Mesendoderm (in vitro differentiated cells): ENCODE results near the gene FXR2.

Experiments
- DNase-seq: peaks from one replicate; pipeline ENCODE4 v3.0.0; 2013
- H2AK5ac ChIP-seq: 2 replicates; pipeline ENCODE4 v1.6.1; 2013; ENCODE audit warnings: low read length, inconsistent platforms
- H2BK120ac ChIP-seq: 2 replicates; pipeline ENCODE4 v1.6.1; 2013; ENCODE audit warnings: low read depth, mild to moderate bottlenecking, low read length, moderate library complexity, mixed read lengths
- H2BK15ac ChIP-seq: replicated peaks from 2 replicates; pipeline ENCODE4 v1.6.1; 2013; ENCODE audit warnings: low read depth, mild to moderate bottlenecking, moderate library complexity
- H2BK5ac ChIP-seq: 2 replicates; pipeline ENCODE4 v1.6.1; 2013; ENCODE audit warnings: low read length, inconsistent platforms
- H3K18ac ChIP-seq: 2 replicates; pipeline ENCODE4 v1.6.1; 2013; ENCODE audit warnings: mild to moderate bottlenecking, low read length, mixed read lengths
- H3K23ac ChIP-seq: one replicate; pipeline ENCODE4 v1.6.1; 2013; ENCODE audit warnings: low read length
- H3K27ac ChIP-seq: 2 replicates; pipeline ENCODE4 v1.5.1; 2013; ENCODE audit warnings: low read depth, mild to moderate bottlenecking, inconsistent platforms, low read length, moderate library complexity
- H3K27me3 ChIP-seq: 2 replicates; pipeline ENCODE4 v1.6.1; 2013; ENCODE audit warnings: low read length, control low read depth, mild to moderate bottlenecking, inconsistent platforms; ENCODE audit not compliant: insufficient read depth, poor library complexity
- H3K36me3 ChIP-seq: 2 replicates; pipeline ENCODE4 v1.6.1; 2013; ENCODE audit warnings: low read length, inconsistent platforms; ENCODE audit not compliant: control insufficient read depth, insufficient read depth
- H3K4ac ChIP-seq: one replicate; pipeline ENCODE4 v1.6.1; 2013; ENCODE audit warnings: low read depth, mild to moderate bottlenecking, low read length, moderate library complexity
- H3K4me1 ChIP-seq: 2 replicates; pipeline ENCODE4 v1.6.1; 2013; ENCODE audit warnings: low read depth, low read length, inconsistent platforms; ENCODE audit not compliant: control insufficient read depth
- H3K4me2 ChIP-seq: 2 replicates; pipeline ENCODE4 v1.6.1; 2013; ENCODE audit warnings: low read length
- H3K4me3 ChIP-seq: 2 replicates; pipeline ENCODE4 v1.5.1; 2013; ENCODE audit warnings: mild to moderate bottlenecking, low read length
- H3K56ac ChIP-seq: one replicate; pipeline ENCODE4 v1.6.1; 2013; ENCODE audit warnings: low read length
- H3K79me1 ChIP-seq: 2 replicates; pipeline ENCODE4 v1.6.1; 2013; ENCODE audit warnings: low read length, inconsistent platforms
- H3K79me2 ChIP-seq: 2 replicates; pipeline ENCODE4 v1.6.1; 2013; ENCODE audit warnings: mild to moderate bottlenecking, low read length; ENCODE audit not compliant: control insufficient read depth, insufficient read depth
- H3K9ac ChIP-seq: 2 replicates; pipeline ENCODE4 v1.6.1; 2013; ENCODE audit warnings: low read length, inconsistent platforms
- H4K5ac ChIP-seq: one replicate; pipeline ENCODE4 v1.6.1; 2013; ENCODE audit warnings: low read length
- H4K8ac ChIP-seq: one replicate; pipeline ENCODE4 v1.6.1; 2013; ENCODE audit warnings: low read depth, mild to moderate bottlenecking, control low read depth, low read length, moderate library complexity
- WGBS: extraction: QIAGEN DNeasy Blood & Tissue Kit; methylation state at CpG from one replicate; pipeline ENCODE4 v1.1.7; 2013; ENCODE audit warnings: low lambda C conversion rate, missing lambda C conversion rate; ENCODE audit not compliant: insufficient coverage; ENCODE audit errors: extremely low coverage; 5-methylcytosine and 5-hydroxymethylcytosine counted together

FXR2 gene

DNA sequence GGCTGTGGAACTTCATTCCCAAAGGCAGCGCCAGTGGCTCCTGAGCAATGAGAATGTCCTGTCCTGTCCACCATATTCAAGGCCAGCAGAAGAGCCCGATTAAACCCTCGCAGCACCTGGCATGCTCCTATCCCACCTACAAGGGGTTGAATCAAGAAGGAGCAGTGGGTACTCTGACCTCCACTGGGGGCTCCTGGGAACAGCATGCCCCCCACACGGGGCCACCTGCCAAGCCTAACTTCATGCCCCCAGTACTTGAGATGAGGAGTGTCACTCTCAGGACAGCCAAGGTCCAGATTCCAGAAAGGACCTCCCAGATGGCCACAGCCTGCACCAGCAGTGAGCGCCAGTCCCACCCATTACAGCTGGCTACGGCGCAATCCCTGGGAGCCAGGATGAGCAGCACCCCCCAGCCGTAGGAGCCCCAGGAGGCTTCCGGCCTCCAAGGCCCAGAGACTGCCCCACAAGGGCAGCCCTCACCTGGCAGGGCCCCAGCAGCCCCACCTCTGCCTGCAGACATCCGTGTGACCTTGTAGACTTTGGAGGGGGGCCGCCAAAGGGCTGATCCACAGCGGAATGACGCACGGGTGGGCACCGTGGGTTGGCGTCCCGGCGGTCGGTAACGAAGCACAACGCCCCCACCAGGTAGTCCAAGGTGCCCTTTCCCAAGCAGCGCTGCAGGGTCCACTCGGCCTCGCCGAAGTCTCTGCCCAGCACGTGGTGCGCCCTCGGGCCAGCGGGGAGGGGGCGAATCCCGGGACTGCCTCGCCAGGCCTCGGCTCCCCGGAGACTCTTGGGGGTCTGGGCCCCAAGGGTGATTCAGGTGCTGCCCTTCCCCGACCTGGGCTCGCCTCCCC, 32.1 kb downstream of the FXR2 start:
- Histone ChIP-seq H2BK5ac (peak overlapping the region; percentile 87), H3K4me3 (no peak overlapping the region), H3K4me2 (peak overlapping the region; percentile 20), H3K27me3 (no peaks in the 10 kb centered on the region), H3K4ac (peak overlapping the region; percentile 76), H3K4me1 (peaks cover 7% of the 10 kb centered on the region), H2AK5ac (peak overlapping the region; percentile 96), H3K27ac (peak overlapping the region; percentile 61), H3K23ac (peak overlapping the region; percentile 89), H3K56ac (peak overlapping the region; percentile 100), H4K5ac (peak overlapping the region; percentile 39), H2BK15ac (no peak overlapping the region), H3K9ac (peak overlapping the region; percentile 91), H4K8ac (peak overlapping the region; percentile 65), H3K79me2 (peaks cover 4% of the 10 kb centered on the region), H3K36me3 (peaks cover 8% of the 10 kb centered on the region), H3K18ac (peak overlapping the region; percentile 34), H2BK120ac (no peak overlapping the region), H3K79me1 (peaks cover 9% of the 10 kb centered on the region)
- no peak for DNase-seq
- whole genome bisulfite sequencing = no CpG with 5 or more reads among the region's 36 CpGs

DNA sequence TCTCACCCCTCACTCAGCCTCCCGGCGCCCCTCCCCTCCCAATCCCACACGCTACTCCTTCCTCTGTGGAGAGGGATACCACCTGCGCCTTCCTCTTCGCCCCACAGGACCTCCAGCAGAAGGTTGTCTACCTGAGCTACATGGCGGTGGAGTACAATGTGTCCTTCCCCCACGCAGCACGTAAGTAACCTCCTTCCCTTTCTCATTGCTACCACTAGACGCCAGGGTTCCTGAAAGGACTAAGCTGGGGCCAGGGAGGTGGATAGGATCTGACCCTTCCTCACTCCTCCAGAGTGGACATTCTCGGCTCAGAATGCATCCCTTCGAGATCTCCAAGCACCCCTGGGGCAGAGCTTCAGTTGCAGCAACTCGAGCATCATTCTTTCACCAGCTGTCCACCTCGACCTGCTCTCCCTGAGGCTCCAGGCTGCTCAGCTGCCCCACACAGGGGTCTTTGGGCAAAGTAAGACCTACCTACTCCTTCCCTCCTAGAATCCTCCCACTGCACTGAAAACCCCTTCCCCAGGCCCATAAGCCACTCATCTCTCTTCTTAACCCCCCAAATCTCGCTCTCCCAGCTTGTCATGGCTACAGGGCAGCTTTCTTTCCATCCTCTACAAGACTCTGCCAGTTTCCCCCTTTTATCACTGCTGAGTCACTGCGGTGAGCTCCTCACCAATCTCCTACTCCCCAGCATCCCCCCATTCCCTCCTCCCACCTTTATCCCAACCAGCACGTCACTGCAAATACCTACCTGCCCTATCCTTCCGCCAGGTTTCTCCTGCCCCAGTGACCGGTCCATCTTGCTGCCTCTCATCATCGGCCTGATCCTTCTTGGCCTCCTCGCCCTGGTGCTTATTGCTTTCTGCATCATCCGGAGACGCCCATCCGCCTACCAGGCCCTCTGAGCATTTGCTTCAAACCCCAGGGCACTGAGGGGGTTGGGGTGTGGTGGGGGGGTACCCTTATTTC, 33.8 kb downstream of the FXR2 start:
- H3K4ac ChIP-seq = no peak overlapping the region
- H4K5ac ChIP-seq = no peak overlapping the region
- H3K9ac ChIP-seq = no peak overlapping the region
- H3K27me3 ChIP-seq = no peaks in the 10 kb centered on the region
- no peak overlapping the region for H2BK5ac ChIP-seq
- H3K36me3 ChIP-seq = peaks cover 20% of the 10 kb centered on the region
- no CpG with 5 or more reads among the region's 23 CpGs for WGBS
- H3K79me1 ChIP-seq = peaks cover 14% of the 10 kb centered on the region
- no peak overlapping the region for H3K4me2 ChIP-seq
- H2BK120ac ChIP-seq = no peak overlapping the region
- peaks cover 9% of the 10 kb centered on the region for H3K79me2 ChIP-seq
- no peak overlapping the region for H2AK5ac ChIP-seq
- no peak overlapping the region for H3K23ac ChIP-seq
- no peak overlapping the region for H4K8ac ChIP-seq
- H3K18ac ChIP-seq = no peak overlapping the region
- H3K4me3 ChIP-seq = no peak overlapping the region
- no peak overlapping the region for H3K27ac ChIP-seq
- no peak for DNase-seq
- no peak overlapping the region for H2BK15ac ChIP-seq
- H3K4me1 ChIP-seq = peaks cover 7% of the 10 kb centered on the region
- no peak overlapping the region for H3K56ac ChIP-seq

DNA sequence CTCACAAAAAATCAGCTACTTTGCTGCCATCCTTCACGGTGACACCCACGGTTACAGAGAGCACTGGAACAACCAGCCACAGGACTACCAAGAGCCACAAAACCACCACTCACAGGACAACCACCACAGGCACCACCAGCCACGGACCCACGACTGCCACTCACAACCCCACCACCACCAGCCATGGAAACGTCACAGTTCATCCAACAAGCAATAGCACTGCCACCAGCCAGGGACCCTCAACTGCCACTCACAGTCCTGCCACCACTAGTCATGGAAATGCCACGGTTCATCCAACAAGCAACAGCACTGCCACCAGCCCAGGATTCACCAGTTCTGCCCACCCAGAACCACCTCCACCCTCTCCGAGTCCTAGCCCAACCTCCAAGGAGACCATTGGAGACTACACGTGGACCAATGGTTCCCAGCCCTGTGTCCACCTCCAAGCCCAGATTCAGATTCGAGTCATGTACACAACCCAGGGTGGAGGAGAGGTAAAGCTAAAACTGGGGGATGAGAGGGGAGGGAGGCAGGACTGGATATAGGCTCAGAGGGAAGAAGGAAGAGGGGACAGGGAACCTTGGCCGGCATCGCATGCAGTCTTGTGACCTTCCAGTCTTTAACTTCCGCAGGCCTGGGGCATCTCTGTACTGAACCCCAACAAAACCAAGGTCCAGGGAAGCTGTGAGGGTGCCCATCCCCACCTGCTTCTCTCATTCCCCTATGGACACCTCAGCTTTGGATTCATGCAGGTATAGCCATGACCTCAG, 34.7 kb downstream of the FXR2 start:
- Histone ChIP-seq H2BK15ac (no peak overlapping the region), H3K27ac (no peak overlapping the region), H3K4me3 (no peak overlapping the region), H3K27me3 (no peaks in the 10 kb centered on the region), H3K36me3 (peaks cover 27% of the 10 kb centered on the region), H3K79me1 (peaks cover 19% of the 10 kb centered on the region), H3K9ac (no peak overlapping the region), H3K56ac (peak overlapping the region; percentile 46), H4K8ac (no peak overlapping the region), H3K4ac (no peak overlapping the region), H3K4me1 (peaks cover 9% of the 10 kb centered on the region), H3K79me2 (peaks cover 16% of the 10 kb centered on the region), H4K5ac (no peak overlapping the region), H3K23ac (no peak overlapping the region), H2BK120ac (no peak overlapping the region), H3K4me2 (no peak overlapping the region), H2BK5ac (no peak overlapping the region), H2AK5ac (no peak overlapping the region), H3K18ac (no peak overlapping the region)
- WGBS = no CpG with 5 or more reads among the region's 12 CpGs
- no peak for DNase-seq

DNA sequence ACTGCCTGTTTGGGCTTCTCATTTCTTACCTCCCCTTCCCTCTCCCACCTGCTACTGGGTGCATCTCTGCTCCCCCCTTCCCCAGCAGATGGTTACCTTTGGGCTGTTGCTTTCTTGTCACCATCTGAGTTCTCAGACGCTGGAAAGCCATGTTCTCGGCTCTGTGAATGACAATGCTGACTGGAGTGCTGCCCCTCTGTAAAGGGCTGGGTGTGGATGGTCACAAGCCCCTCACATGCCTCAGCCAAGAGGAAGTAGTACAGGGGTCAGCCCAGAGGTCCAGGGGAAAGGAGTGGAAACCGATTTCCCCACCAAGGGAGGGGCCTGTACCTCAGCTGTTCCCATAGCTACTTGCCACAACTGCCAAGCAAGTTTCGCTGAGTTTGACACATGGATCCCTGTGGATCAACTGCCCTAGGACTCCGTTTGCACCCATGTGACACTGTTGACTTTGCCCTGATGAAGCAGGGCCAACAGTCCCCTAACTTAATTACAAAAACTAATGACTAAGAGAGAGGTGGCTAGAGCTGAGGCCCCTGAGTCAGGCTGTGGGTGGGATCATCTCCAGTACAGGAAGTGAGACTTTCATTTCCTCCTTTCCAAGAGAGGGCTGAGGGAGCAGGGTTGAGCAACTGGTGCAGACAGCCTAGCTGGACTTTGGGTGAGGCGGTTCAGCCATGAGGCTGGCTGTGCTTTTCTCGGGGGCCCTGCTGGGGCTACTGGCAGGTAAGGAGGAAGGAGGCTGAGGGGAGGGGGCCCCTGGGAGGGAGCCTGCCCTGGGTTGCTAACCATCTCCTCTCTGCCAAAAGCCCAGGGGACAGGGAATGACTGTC, 35.5 kb downstream of the FXR2 start, which contains the start of gene CD68:
TSS of gene CD68 (plus strand) at position 638 of the 833 bp plus-strand sequence. CDS start at position 678, 40 bp downstream.
- no peak within 1 kb of the TSS for H3K23ac ChIP-seq
- no peak within 1 kb of the TSS for H3K27ac ChIP-seq
- no peak within 1 kb of the TSS for H2AK5ac ChIP-seq
- no peaks in the 10 kb centered on the region for H3K27me3 ChIP-seq
- H3K36me3 ChIP-seq = peaks cover 34% of the 10 kb centered on the region
- no peak within 1 kb of the TSS for H3K4me3 ChIP-seq
- peak within 1 kb of the TSS; percentile 46 for H3K56ac ChIP-seq
- peaks cover 18% of the 10 kb centered on the region for H3K79me1 ChIP-seq
- H3K9ac ChIP-seq = no peak within 1 kb of the TSS
- H2BK120ac ChIP-seq = no peak within 1 kb of the TSS
- H2BK15ac ChIP-seq = no peak within 1 kb of the TSS
- no peak within 1 kb of the TSS for H2BK5ac ChIP-seq
- no peak within 1 kb of the TSS for H3K4me2 ChIP-seq
- DNase-seq = peak; percentile 93
- no peak within 1 kb of the TSS for H3K4ac ChIP-seq
- no peak within 1 kb of the TSS for H4K5ac ChIP-seq
- H3K18ac ChIP-seq = no peak within 1 kb of the TSS
- no CpG with 5 or more reads among the region's 7 CpGs for WGBS
- peaks cover 24% of the 10 kb centered on the region for H3K79me2 ChIP-seq
- peaks cover 7% of the 10 kb centered on the region for H3K4me1 ChIP-seq
- H4K8ac ChIP-seq = no peak within 1 kb of the TSS
